LoVo (cell line): Measurements from ENCODE around the gene TCEA2.

Experiments
- DNase-seq: peaks from one replicate; pipeline ENCODE4 v3.0.0-alpha.2; 2016; ENCODE audit warnings: low spot score

The TCEA2 gene

GRCh38 chr20:64049060-64049877 is 13.7 kb upstream of the TCEA2 start, which contains the start of gene SOX18:
TSS of gene SOX18 (minus strand) at chr20:64049639. CDS start at chr20:64049516, 123 bp downstream.
- DNase-seq, result peak; percentile 33

GRCh38 chr20:64049878-64050260 is 13.1 kb upstream of the TCEA2 start:
- no peak for DNase-seq

- no peak for DNase-seq
Measured at GRCh38 chr20:64050261-64051032, 12.6 kb upstream of the TCEA2 start.

GRCh38 chr20:64051033-64051452 is 12.0 kb upstream of the TCEA2 start:
- DNase-seq, result no peak

- DNase-seq, result no peak
Measured at GRCh38 chr20:64051561-64052325, 11.3 kb upstream of the TCEA2 start.

- no peak for DNase-seq
Measured at GRCh38 chr20:64052326-64052722, 10.7 kb upstream of the TCEA2 start.

GRCh38 chr20:64052987-64053840 is 9.8 kb upstream of the TCEA2 start:
- DNase-seq, result no peak

- DNase-seq, result no peak
Measured at GRCh38 chr20:64053841-64054661, 8.9 kb upstream of the TCEA2 start.

- no peak for DNase-seq
Measured at GRCh38 chr20:64055396-64055892, 7.6 kb upstream of the TCEA2 start.

- DNase-seq, result no peak
Measured at GRCh38 chr20:64055893-64056638, 6.9 kb upstream of the TCEA2 start.

- DNase-seq, result no peak
Measured at GRCh38 chr20:64056639-64056888, 6.4 kb upstream of the TCEA2 start.

- no peak for DNase-seq
Measured at GRCh38 chr20:64056889-64057627, 5.9 kb upstream of the TCEA2 start.

- DNase-seq, result peak; percentile 59
Measured at GRCh38 chr20:64057628-64058498, 5.1 kb upstream of the TCEA2 start.

- DNase-seq, result no peak
Measured at GRCh38 chr20:64058536-64058935, 4.5 kb upstream of the TCEA2 start.

GRCh38 chr20:64062276-64062595 is 762 bp upstream of the TCEA2 start:
- no peak for DNase-seq

- no peak for DNase-seq
Measured at GRCh38 chr20:64063389-64064144, 569 bp downstream of the TCEA2 start.

GRCh38 chr20:64064145-64064698 is 1.2 kb downstream of the TCEA2 start:
- peak; percentile 10 for DNase-seq
